OCI-M2 (cell line): Measurements from ENCODE around the gene INTS7.

Experiments
- DNase-seq: peaks from one replicate; lab custom pipeline; 2025; ENCODE audit not compliant: unreplicated experiment; lab: John Stamatoyannopoulos, UW

INTS7 gene

GRCh38 chr1:211910913-211911485 is 124.4 kb downstream of the INTS7 start:
- DNase-seq: no peak

DNA sequence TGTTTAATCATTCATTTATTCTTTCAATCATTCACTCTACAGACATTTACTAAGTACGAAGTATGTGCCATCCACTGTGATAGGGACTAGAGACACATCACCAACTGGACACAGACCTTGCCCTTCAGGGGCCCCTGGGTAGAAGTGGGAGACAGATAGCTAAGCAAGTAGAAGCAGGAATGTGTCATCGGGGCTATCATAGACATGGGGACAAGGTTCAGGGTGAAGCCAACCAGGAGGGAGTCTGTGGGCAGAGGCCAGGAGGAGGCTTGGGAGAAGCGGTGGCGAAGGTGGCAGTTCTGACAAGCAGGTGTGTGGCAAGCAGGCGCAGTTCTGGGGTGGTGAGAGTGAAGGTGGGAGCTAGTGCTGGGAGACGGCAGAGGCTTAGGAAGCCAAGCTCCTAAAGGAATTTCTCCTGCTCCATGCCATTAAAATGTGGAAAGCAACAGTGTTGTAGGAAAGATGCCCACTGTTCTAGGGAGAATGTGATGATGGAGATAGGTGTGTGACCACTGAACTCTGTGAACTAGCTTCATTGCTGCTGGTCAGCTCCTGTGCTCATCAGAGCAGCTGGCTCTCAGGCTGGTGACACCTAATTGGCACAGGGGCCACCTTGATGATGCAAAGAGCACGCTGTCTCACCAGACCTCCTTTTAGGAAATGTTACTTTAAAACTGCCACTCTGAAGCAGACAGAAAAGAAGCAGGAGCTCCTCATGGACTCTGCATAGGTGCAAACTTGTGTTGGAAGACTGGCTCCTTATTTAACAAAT is 125.1 kb downstream of the INTS7 start:
- DNase-seq: no peak

DNA sequence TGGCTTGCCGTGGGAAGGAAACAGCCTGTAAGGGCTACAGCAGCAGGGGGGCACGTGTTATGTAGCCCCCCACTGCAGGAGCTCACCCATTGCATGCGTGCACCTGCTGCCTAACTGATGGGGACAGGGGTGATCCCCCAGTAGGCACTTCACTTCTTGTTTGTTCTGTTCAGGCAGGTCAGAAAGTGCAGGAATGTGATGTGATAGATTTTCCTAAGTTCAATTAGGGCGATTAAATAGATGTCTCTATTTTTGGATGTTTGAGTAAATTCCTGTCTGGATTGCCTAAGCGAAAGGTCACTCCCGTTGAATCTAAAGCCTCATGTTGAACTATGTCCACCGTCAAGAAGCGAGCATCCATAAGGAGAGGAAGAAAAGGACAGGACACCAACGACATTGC is 126.0 kb downstream of the INTS7 start:
- no peak for DNase-seq

DNA sequence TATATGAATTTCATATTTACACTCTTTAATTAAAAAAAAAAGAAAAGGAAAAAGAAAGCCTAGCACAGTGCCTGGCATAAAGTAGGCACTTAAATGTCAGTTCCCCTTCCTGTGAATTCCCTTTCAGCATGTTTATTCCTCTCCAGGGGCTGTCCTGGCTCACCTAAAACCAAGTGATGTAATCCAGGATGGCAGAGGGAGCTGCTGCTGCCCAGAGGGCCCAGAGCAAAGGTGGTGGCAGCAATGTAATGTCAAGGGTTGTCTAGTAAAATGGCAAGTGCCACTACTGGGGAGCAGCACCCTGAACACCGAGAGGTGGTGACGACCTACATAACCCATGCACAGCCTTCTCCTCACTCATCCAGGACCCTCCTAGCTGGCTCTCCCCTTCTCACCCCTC is 126.4 kb downstream of the INTS7 start:
- no peak for DNase-seq

- DNase-seq: no peak
Measured at GRCh38 chr1:211908453-211908852, 126.9 kb downstream of the INTS7 start.

DNA sequence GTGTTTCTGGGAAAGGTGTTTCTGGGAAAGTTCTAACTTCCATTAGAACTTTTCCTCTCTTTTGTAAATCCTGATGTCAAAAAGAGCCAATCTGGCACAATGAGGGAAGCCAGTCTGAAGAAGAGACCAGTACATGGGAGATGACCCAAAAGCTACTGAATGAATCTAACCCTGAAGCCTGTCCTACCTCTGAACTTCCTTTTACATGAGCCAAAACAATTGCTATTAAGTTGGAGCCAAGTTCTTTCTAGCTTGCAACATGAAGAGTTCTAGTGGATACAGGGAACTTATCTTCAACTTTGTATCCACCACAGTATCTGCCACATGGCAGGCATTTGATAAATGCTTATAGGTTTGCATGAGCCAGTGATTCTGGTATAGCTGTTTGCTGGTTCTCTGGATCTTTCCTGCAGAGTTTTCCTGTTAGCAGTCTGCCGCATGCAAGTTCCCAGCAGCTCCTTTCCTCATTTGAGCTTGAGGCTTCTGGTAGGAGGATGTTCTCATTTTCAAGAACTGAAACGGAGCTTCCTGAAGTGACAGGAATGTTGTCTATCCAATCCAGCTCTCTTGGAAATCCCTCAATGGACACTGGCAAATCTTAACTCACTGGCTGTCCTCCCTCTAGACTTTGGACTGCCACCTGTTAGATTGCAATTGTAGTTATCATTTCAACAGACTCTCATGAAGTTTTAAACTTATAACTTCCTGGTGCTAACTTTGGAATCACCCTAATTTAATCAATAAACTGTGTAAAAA is 131.7 kb downstream of the INTS7 start:
- DNase-seq: no peak

GRCh38 chr1:211902624-211903291 is 132.6 kb downstream of the INTS7 start:
- DNase-seq: no peak

DNA sequence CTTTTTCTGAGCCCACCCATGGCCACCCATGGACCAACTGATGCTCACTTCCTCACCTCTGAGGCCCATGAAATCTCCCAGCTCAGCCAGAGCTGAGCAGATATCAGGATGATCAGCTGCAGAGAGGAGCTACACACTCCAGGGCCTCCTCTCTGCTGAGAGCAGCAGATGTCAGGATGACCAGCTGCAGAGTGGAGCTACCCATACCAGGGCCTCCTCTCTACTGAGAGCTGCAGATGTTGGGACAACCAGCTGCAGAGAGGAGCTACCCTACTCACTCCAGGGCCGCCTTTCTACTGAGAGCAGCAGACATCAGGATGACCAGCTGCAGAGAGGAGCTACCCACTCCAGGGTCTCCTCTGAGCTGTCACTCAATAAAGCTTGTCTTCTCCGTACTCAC is 133.4 kb downstream of the INTS7 start:
- no peak for DNase-seq

GRCh38 chr1:211900441-211900840 is 134.9 kb downstream of the INTS7 start:
- DNase-seq: no peak

DNA sequence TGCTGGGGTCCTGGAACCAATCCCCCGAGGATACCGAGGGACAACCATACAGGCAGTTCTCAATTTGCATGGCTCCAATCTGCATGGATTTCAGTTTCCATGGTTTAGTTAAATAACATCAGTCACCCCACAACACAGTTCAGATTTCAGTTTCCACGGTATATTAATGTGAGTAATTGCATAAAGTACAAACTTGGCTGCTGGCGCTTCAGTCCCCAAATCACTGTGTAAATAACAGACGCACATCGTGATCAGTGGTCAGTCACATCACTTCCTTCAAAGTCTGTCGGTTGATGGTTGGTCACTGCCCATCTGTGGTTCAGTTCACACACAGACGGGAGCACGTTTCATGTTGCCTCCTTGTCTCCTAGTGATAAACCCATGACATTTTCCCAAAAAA is 138.4 kb downstream of the INTS7 start:
- DNase-seq: no peak

DNA sequence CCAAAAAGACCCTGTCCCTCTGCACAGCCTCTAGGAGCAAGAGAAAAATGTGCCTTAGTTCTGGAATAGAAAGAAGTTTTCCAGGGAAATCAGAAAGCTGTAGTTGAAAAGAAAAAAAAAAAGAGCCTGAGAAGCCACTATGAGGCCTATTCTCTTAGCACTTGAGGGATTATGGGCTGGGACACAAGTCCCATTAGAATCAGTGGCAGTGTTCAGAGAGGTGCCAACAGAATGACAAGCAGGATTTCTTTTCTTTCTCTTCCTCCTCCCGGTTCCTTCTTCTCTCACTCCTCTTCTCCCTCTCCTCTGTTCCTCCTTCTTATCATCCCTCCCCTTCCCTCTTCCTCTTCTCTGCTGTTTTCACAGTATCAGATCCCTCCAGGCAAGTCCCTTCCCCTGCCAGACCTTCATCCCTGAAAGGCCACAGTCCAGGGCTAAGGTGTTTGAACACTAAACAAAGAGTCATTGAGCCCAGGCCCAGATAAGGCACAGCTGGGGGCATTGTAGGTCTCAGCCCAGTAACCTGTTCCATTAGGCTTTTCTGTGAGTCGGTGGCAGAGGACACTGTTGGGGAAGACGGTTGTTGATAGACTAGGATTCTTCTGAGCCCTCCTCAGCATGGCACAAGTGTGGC is 140.1 kb downstream of the INTS7 start:
- DNase-seq: no peak

- DNase-seq: no peak
Measured at GRCh38 chr1:211894312-211894711, 141.0 kb downstream of the INTS7 start.

- no peak for DNase-seq
Measured at GRCh38 chr1:211893260-211893659, 142.1 kb downstream of the INTS7 start.

DNA sequence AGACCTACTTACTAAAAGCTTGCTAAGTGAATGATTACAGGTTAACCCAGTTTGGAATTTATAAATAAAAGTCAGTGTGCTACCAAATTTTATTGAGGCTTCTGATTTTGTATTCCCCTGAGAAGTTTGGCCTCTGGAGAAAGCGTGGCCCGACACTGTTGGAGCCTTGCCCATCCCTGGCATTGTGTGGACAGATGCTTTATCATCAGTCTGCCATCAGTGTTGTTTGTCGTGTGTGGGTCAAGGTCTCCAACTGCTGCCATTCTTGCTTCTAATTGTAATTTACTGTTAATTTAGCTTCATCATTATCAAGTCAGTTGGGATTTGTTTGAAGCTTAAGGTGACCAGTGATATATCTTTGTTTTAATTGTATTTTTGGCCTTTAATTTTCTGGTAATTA is 142.8 kb downstream of the INTS7 start:
- DNase-seq: no peak

- DNase-seq: no peak
Measured at GRCh38 chr1:211891708-211892107, 143.6 kb downstream of the INTS7 start.
